GM21528 (cell line): Measurements from ENCODE around the gene FOXL2.

Source experiments
- ATAC-seq: cut with Tn5 transposase; IDR thresholded peaks from one replicate; pipeline ENCODE4 v1.9.1; 2021; ENCODE audit warnings: mild to moderate bottlenecking, moderate library complexity; ENCODE audit not compliant: unreplicated experiment, low FRiP score

Gene FOXL2

DNA sequence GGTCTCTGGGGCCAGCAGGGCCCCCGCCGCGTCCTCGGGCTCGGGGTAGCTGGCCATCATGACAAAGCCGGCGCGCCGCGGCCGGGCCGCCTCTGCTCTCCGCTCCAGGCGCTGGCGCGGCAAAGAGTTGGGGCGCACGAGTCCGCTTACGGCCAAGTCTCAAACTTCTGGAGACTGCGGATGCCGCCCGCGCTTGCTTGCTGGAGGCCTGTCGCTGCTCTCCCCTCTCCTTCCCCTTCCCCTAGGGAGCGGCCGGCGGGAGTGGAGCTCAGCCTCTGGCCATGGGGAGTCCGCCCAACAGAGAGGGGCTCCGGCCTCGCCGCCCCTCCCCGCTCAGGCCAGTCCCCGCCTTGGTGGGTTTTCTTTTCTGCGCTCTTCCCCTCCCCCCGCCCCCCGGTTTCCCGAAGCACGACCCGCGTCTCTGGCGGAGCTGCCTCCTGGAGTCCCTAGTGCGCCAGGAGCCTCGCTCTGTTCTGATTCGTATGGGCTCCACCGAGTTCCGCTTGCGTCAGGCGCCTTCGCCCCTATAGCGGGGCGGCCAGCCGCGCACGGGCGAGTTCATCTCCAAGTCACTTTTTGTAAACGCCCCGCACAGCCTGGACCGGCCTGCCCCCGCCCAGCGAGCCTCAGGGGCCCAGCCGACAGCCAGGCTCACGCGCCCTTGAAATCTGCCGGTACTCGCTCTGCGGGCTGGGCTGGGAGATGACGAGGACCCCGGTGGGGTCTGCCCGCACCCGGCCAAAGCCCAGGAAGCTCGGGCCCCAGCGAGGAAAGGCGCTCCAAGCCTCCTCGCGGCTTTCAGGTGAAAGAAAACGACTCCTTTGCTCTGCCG lies at the start of gene FOXL2, which contains the start of gene FOXL2NB:
TSS of gene FOXL2 (minus strand) at position 475 of the 832 bp plus-strand sequence. CDS start at position 60, 415 bp downstream.
TSS of gene FOXL2NB (plus strand) at position 555 of the 832 bp plus-strand sequence. CDS start at position 703, 148 bp downstream.
- no peak for ATAC-seq

DNA sequence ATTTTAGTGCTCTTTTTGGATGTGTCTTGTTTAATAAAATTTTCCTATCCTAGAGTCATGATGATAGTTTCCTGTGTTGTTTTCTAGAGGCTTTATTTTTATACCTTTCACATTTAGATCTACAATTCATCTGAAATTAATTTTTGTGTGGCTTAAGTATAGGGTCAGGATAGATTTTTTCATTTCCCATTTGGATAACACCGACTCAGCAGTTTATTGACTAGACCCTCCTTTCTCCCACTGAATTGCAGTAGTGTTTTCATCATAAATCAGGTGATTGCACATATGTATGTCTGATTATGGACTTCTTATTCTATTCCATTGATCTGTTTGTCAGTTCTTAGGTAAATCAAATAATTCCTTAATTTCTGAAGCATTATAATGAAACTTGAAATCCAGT lies 48.8 kb upstream of the FOXL2 start:
- ATAC-seq: no peak

DNA sequence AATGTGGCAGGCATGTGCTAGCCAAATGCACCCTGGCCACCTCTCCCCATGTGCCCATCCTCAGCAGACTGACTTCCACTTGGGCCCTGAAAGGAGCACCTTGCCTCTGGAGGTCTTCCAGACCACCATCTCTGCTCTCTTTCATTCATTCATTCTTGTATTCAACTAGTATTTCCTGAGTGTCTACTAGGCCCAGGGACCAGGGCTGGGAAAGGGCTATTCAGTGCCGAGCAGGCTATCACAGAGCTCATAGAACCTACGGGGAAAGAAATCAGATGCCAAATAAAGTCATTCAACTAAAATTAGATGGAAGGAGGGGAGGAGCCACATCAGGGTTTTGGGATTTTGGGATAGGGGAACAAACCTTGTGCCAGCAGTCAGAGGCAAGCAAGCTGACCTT lies 40.2 kb upstream of the FOXL2 start:
- no peak for ATAC-seq

DNA sequence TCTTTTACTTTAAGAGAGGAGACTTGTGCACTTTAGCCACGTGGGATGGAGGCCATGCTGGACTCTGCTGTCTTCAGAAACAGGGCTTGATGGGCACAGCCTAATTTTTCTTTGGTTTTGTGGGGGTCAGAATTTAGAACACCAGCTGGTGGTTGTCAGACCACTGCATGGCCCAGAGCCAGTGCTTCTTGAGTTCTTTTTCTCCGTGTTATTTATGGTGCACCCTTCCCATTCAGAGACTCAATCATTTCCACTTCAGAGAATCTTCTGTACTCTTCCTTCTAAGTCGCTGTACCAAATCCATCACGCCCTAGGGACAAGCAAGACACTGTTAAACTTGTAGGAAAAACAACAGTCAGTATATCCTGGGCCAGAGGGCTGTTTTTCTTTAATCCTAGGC lies 39.0 kb upstream of the FOXL2 start:
- no peak for ATAC-seq

DNA sequence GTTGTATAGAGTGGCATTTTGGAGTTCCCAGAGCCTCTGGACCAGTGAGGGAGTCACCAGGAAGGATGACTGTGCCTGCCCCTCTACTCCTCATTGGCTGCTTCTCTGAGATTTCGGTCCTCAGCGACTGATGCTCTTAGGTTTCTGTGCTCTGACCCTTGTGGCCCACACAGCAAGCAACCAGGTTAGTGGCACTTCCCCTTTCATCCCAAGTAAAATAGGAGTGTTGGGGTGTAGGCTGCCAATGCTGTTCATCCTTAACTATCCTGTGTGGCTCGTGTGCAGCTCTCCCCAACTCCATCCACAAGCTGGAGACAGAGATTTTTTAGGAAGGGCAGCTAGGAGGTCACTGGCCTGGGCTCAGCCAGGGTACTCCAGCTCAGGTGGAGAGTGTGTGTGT lies 37.9 kb upstream of the FOXL2 start:
- ATAC-seq: no peak

DNA sequence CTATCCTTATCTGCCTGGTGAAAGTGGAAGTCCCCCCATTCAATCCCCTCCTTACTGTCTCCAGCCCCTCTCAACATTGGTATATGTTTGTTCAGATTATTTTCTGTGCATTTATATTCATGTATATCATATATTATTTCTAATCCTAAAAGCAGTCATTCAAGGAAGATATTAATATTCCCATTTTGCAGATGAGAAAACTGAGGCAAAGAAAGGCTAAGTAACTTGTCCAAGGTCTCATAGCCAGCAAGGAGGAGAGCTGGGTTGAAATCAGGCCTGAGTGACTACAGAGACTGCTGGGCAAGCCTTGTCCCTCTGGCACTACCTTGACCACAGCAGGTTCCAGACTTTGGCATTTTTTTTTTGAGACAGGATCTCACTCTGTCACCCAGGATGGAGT lies 29.1 kb upstream of the FOXL2 start:
- ATAC-seq: no peak

DNA sequence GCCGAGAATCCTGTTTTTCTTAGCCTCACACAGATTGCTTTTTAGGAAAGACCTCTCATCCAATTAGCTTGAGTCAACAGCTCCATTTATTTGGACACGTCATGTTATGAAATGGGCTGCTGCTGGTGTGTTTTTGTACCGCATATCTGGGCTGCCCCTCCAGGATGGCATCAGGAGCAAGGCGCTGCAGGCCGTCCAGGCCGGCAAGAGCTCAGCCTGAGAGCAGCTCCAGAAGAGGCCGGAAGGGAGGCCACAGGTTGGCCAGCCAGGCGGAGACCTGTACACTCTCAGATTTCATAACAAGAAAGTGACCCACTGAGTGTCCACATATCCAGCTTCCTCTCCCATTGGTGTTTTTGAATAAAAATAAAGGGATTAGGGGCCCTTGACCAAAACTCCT lies 28.4 kb upstream of the FOXL2 start:
- no peak for ATAC-seq

DNA sequence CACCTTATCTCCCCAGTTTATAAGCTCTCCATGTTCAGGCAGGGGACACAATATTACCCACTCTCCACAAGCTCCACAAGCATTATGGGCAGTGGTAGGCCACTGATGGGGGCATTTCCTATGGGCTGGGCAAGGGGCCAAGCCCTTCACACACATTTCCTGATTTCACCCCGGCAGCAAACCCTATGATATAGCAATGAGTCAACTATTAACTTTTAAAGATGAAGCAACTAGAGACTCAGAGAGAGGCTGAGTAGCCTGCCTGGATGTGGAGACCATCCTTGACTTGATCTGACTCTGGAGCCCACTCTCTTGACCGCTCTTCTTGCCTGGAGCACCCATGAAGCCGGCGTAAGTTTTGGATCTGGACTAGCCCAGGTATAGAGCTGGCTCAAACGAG lies 27.5 kb upstream of the FOXL2 start:
- ATAC-seq: no peak

DNA sequence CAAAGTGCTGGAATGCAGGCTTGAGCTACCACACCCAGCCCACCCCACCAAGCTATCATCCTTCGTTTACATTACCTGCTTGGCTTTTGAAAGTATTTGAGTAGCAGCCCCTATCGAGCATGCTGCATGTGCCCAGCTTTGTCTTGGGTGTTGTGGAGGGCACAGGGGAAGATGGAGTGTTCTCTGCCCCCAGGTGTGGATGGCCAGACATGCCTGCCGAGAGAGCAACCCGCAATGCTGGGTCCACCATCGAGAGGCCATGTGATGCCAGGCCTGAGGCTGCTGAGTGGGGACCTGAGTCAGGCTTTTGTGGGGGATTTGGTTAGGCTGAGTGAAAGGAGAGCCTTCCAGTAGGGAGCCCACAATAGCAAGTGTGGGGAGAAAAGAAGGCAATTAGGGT lies 26.0 kb upstream of the FOXL2 start:
- no peak for ATAC-seq

DNA sequence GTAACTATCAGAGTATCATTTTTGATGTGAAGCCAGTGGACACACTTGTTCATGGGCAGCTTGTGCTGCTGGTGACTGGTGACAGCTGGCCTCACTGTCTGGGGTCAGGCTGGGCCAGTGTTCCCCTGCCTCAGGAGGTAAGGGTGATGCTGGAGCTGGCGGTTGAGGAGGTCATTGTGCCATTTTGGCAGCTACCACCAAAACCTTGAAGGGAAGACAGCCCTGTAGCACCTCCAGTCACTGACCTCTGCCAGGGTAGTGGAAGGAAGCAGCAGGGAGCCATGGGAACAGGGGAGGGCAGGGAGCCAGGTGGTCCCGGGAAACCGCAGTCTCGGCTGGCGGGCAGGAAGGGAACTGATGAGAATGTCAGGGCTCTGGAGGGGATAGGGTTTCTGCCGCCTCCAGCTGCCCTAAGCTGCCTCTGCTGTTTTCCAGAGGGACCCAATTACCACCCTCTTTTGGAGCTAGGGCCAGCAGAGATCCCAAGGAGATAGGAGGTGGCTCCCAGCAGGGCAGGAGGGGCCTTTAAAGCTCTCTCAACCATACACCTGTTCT lies 24.9 kb upstream of the FOXL2 start:
- no peak for ATAC-seq

DNA sequence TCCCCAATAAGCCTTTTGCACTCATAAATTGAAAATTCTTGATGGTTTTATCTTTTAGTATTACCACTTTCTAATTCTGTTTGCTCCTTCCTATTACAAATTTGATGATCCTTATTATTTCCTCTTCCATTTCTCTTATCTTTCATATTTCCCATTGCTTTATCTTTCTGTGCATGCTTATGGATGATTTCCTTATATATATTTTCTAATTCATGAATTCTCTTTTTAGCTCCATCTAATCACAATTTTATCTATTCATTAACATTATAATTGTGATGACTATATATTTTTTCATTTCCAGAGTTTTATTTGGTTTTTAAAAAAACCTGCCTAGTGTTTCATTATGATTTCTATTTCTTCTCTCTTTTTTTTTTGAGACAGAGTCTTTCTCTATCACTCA lies 18.0 kb upstream of the FOXL2 start:
- ATAC-seq: no peak

DNA sequence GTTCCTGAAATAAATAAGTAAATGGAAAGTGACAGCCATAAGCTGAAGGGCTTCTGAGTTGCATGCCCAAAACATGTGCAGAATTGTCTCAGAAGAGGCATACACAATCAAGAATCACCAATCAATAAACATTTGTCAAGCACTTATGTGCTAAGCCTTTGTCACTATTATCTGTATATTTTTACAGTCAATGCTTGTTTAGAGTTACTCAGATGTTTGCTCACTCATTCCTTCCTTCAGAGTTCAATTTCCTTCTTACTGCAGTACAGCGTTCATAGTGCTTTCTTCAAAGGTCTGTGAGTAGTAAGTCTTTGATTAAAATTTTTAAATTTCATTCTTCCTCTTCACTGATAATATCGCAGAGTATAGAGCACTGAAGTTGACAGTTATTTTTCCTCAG lies 17.3 kb upstream of the FOXL2 start:
- ATAC-seq: no peak

DNA sequence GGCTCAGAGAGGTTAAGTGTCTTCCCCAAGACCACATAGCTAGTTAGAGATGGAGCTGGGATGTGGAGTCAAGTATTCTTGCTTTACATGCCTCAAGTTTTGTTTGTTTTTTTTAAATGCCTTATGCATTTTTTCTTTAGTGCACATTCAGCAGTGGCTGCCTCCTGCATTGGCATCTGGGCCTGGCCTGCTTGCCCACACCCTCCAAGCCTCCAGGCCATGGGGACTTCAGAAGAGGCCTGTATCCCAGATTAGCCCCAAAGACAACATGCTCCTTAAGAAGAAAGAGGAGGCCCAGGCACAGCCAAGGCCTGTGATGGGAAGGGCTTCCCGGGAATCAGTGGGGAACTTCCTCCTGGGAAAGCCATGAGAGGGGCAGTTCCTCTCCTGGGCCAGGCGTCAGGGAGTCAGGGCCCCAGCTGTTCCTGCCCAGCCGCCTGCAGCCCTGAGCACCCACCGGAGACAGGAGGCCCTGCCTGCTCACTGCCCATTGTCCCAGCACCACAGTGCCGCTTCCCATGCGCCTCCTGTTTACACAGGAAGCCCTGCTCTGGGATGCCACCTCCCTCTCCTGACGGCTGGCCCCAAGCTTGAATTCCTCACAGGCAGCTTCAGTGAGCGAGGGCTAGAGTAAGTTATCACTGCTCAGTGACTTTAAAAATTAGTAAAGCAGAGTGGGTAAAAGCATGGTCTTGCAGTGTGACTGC lies 16.1 kb upstream of the FOXL2 start:
- ATAC-seq: no peak

DNA sequence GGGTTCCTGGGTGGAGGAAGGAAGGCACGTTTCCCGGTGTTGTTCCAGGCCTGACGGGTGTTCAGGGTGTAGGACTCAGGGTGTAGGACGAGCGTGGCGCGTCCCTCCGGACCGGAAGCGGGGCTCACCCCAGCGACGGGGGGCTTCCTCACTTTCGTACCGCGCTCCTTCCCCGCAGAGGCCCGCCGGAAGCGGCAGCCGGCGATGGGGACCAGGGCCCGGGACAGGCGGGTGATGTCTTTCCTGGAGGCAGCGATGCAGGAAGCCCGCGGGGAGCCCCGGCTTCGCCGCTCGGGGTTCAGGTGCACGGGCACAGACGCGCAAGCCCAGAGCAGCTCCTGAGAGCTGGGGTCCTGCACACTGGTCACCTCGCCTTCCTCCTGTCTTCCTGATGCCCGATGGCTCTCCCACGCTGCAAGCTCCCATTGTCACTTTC lies 13.5 kb upstream of the FOXL2 start:
- no peak for ATAC-seq

DNA sequence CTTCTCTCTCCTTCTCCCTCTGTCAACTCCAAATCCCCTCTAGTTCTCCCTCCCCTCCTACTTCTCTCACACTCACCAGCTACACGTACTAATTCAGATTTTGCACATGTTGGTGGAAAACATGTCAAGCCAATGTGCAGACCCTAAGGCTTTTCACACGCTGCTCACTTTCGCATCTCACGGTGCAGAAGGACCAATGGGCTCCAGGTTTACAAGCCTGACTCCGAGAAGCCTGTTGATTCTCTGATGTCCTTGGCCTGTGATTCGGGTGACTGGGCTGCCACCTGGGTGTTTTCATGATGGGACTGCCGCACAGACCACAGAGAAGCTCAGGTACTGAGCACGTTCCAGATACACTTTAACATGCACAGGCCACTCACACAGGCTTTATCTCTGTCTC lies 3.8 kb upstream of the FOXL2 start:
- ATAC-seq: no peak

DNA sequence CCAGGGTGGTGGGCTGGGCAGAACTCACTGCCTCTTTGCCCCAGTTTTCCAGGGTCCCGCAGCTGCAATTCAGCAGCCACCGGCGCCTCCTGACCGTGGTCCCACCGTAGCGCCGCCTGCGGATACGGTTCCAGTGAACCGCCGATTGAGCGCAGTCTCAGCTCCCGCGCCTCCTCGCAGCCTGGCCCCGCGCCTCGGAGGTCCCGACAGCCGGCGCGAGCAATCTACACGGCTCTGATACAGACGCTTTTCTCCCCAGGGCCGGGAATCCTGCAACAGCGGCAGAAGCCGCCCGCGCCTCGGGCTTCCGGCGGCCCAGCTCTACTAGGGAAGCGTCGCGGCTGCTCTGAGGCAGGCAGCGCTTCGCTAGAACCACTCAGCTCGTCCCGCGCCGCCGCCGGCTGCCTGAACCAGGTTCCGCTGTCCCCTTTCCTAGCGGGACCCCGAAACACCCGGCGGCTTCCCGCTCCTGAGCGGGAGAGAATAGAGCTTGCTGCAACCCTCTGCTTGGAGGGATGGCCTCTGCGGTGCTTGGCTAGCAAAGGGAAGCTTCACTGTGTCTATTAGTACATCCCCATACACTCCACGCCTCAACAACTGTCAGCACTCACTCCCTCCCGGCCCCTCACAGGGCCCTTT lies 3.2 kb upstream of the FOXL2 start:
- ATAC-seq: no peak

DNA sequence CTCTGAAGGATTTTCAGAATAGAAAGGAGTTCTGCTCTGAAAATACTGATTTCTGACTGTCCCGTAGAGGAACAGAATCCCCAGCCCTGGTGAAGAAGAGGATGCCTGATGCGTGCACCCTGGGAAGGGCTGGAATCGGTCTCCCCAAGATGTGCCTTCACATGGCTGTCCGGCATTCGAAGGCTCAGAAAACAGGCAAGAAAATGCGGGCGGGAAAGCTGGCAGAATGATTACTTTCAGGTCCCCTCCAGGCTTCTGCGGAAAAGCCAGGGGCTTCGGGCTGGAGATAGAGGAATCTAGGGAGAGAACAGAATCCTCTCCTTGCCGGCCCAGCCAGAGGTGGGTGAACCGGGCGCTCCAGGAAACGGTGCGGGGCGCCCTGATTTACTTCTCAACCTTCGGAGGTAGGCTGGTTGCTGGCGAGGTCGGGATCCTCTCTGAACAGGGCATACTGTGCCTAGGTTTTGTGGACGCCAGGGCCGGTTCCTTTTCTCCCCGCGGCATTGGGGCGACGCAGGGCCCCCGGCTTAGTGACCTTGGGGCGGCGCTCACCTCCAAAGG lies 2.6 kb upstream of the FOXL2 start:
- ATAC-seq: no peak

DNA sequence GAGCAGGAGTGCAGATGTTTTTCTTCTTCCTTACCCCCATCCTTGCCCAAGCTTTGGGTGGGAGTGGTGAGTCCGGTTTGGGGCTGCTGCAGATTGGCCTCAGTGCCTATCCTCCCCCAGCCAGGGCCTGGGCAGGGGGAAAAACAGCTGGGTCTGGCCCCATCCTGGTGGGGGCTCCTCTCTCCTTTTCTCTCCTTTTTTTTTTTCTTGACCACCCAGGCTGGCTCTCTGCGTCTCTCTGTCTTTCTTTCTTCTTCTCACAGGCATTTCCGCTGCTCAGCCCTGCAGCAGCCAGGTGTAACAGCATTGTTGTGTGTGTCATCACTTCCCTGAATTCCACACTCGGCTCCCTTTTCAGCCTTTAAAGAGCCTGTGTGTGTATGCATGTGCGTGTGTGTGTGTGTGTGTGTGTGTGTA lies 2.1 kb upstream of the FOXL2 start:
- no peak for ATAC-seq

DNA sequence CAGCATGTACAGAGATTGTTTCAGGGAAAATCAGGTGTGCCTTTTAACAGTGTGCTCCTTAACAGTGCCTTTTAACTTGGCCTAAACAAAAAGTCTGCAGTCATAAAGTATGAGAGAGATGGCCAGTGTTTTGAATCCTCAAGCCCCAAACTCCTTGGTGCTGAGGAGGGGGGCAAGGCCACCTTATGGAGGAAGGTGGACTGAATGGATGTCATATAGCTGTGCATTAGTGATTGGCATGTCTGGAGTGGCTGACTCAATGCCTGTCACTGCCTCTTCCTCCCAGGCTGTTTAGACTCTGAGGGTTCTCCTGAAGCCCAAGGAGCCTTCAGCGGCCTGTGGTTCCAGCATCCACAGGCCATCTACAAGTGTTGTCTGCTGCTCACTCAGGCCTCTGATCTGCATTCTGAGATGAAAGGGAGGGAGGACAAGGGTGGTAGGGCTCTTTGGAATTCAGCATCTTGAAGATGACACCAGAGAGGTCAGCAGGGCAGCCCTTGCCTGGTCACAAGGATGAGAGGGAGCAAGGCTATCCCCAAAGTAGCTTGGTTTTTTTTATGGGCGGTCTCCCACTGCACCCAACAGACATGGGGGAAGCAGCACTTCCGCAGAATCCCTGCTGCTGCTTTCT lies 1.5 kb upstream of the FOXL2 start:
- ATAC-seq: no peak

DNA sequence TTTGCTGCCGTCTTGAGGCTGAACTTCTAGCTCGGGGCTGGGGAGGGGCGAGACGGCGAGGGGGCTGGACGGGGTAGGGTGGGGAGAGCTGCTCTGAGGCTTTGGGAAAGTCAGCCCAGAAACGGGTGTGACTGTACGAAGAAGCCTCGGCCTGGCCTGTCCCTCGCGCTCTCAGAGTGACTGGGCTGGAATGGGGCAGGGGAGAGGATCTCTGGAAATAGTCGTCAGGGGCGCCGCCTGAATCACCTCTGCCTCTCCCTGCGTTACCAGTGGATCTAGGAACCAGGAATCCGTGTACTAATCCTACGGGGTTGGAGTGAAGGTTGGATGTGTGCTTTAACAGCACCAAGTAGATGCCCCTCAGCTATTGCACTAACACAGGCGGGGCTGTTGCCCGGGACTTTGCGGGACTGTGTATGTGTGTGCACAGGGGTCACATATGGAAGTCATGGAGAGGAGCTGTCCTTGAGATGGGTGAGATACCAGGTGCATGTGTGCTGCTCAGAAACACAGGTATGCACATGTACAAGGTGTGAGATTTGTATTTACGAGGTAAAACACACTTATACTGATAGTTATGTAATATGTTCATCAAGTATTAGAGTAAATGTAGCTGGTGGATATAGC lies 671 bp upstream of the FOXL2 start:
- ATAC-seq: no peak
